Measurements from ENCODE around the gene TEKT2. TPM values are rescaled to one million over a fixed set of nuclear protein-coding genes. Genes with fewer than 3 reads are reported as not detected.

The TEKT2 gene
- total and polyA plus RNA-seq, 2 donors (not counting 3 experiments of a cell fraction or from before 2014, with no cell fraction given): 0.38 to 0.61 TPM

DNA sequence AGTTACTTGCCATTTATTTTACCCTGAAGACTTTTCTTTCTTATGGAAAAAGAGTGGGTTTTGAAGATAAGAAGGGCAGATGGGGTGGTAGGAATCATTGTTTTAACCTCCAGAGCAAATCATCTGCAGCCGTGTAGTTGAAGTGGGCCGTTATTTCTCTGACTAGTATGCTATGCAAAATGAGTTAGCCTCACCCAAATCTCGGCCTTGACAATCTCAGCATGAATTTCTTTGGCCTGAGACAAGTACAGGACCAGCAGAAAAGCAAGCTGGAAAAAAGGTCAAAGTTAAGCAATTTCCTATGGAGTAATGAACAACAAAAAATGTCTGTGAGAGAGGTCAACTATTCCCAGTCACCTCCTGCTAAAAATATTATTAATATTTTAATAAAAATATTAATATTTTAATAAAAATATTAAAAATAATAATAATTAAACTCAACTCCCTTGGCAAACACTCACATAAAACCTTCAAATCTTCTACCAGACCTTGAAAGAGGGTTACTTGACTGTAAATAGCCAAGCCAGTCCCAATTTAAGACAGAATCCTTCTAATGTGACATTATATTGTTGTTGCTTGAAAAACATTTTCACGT, 6.8 kb upstream of the TEKT2 start:
- intact Hi-C loops (cut with micrococcal nuclease) (no loop called here), dilution Hi-C loops (cut with MboI; ENCODE audit: extremely low pct_ligation_motif_present, low sequenced_read_pairs) (no loop called here)
- Histone ChIP-seq H3K9ac (replicated peaks; ENCODE audit: extremely low read depth, insufficient read depth, low read length) (no peak overlapping the region), H4K20me1 (replicated peaks; ENCODE audit: control insufficient read depth, extremely low read depth, insufficient read depth, low read length) (no peaks in the 10 kb centered on the region), H3K27me3 (ENCODE audit: control insufficient read depth in 2 of 2, insufficient read depth in 2 of 2, low read length in 2 of 2) (no peaks in the 10 kb centered on the region), H3K36me3 (ENCODE audit: control insufficient read depth in 2 of 2, extremely low read depth in 1 of 2, insufficient read depth in 2 of 2, low read length in 2 of 2) (no peaks in the 10 kb centered on the region), H3K27ac (ENCODE audit: insufficient read depth, low read depth, low read length) (no peak overlapping the region), H3K9me1 (replicated peaks; ENCODE audit: control insufficient read depth, extremely low read depth, insufficient read depth, low read length) (no peaks in the 10 kb centered on the region), H3K4me2 (ENCODE audit: insufficient read depth, low read length) (no peak overlapping the region), H3K4me3 (replicated peaks in 1 of 3; ENCODE audit: insufficient read depth in 1 of 3, low read depth in 1 of 3, low read length in 3 of 3) (no peak overlapping the region), H3K9me3 (replicated peaks; ENCODE audit: control insufficient read depth, insufficient read depth, low read length) (no peaks in the 10 kb centered on the region), H2AFZ (ENCODE audit: low read depth, low read length) (peak overlapping the region; percentile 24), H3K79me2 (ENCODE audit: control insufficient read depth, insufficient read depth, low read length) (no peaks in the 10 kb centered on the region), H3K4me1 (ENCODE audit: control insufficient read depth, extremely low read depth, insufficient read depth, low read length) (no peaks in the 10 kb centered on the region)
- ChIA-PET POLR2A (no interaction called here), CTCF (no interaction called here)
- TF ChIP-seq POLR2A (IDR thresholded peaks at IDR 0.05; ENCODE audit: low read depth, low read length) (no peak), FOS (IDR thresholded peaks at IDR 0.05; ENCODE audit: borderline replicate concordance, insufficient read depth, low read length) (no peak), POLR2AphosphoS5 (IDR thresholded peaks at IDR 0.05; ENCODE audit: insufficient read depth, low read depth, low read length) (no peak), EZH2 (IDR thresholded peaks at IDR 0.05; ENCODE audit: borderline replicate concordance, low read depth, low read length, severe bottlenecking) (no peak), JUN (IDR thresholded peaks at IDR 0.05; ENCODE audit: borderline replicate concordance, insufficient read depth, insufficient read length, low read depth) (no peak)
- TF ChIP-seq, protein P1, sequence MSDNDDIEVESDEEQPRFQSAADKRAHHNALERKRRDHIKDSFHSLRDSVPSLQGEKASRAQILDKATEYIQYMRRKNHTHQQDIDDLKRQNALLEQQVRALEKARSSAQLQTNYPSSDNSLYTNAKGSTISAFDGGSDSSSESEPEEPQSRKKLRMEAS (IDR thresholded peaks at IDR 0.05; ENCODE audit: insufficient read depth, insufficient read length): no peak
- TF ChIP-seq, protein P2, sequence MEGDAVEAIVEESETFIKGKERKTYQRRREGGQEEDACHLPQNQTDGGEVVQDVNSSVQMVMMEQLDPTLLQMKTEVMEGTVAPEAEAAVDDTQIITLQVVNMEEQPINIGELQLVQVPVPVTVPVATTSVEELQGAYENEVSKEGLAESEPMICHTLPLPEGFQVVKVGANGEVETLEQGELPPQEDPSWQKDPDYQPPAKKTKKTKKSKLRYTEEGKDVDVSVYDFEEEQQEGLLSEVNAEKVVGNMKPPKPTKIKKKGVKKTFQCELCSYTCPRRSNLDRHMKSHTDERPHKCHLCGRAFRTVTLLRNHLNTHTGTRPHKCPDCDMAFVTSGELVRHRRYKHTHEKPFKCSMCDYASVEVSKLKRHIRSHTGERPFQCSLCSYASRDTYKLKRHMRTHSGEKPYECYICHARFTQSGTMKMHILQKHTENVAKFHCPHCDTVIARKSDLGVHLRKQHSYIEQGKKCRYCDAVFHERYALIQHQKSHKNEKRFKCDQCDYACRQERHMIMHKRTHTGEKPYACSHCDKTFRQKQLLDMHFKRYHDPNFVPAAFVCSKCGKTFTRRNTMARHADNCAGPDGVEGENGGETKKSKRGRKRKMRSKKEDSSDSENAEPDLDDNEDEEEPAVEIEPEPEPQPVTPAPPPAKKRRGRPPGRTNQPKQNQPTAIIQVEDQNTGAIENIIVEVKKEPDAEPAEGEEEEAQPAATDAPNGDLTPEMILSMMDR (IDR thresholded peaks at IDR 0.05; ENCODE audit: extremely low read depth in 1 of 2, insufficient read depth in 1 of 2, low read depth in 1 of 2, low read length in 2 of 2): no peak
- no peak for DNase-seq (ENCODE audit: low read depth, low spot score)
- no TSS peak for BruUV-seq (replicated peaks)
- FAIRE-seq: no peak
